ENCODE measurements around the gene ATP2B3. TPM values are rescaled to one million over a fixed set of nuclear protein-coding genes. Genes with fewer than 3 reads are reported as not detected.

Gene ATP2B3
- polyA plus RNA-seq, 1 donor from 2014 or later, result 5.3 TPM

- Histone ChIP-seq H3K27me3 (ENCODE audit: insufficient read depth, low read depth, low read length) (no peaks in the 10 kb centered on the region), H3K36me3 (ENCODE audit: insufficient read depth, low read length) (no peaks in the 10 kb centered on the region), H3K4me2 (ENCODE audit: low read length) (no peak overlapping the region), H3K79me2 (replicated peaks; ENCODE audit: insufficient read depth, low read length) (no peaks in the 10 kb centered on the region), H4K20me1 (ENCODE audit: insufficient read depth) (no peaks in the 10 kb centered on the region), H3K27ac (ENCODE audit: low read length) (no peak overlapping the region), H2AFZ (ENCODE audit: low read depth, low read length) (no peak overlapping the region), H3K9me2 (ENCODE audit: insufficient read depth, low read length) (no peaks in the 10 kb centered on the region), H3F3A (ENCODE audit: insufficient read depth, low read length, poor library complexity, severe bottlenecking) (no peaks in the 10 kb centered on the region), H3K9ac (ENCODE audit: low read length) (no peak overlapping the region), H3K9me3 (ENCODE audit: low read length) (no peaks in the 10 kb centered on the region), H3K4me3 (ENCODE audit: low read length) (no peak overlapping the region)
- TF ChIP-seq MXI1 (conservative IDR thresholded peaks at IDR 0.05; ENCODE audit: poor library complexity, severe bottlenecking), result no peak
- no peak for TF ChIP-seq EZH2 (IDR thresholded peaks at IDR 0.05; ENCODE audit: borderline replicate concordance, insufficient read depth, low read length, poor library complexity, severe bottlenecking)
- no peak for TF ChIP-seq RAD21 (conservative IDR thresholded peaks at IDR 0.05)
- TF ChIP-seq POLR2AphosphoS5 (IDR thresholded peaks at IDR 0.05), result no peak
- TF ChIP-seq REST (IDR thresholded peaks at IDR 0.05; ENCODE audit: borderline replicate concordance), result no peak
- no peak for TF ChIP-seq EP300 (conservative IDR thresholded peaks at IDR 0.05; ENCODE audit: poor library complexity, severe bottlenecking)
- TF ChIP-seq, protein P1, sequence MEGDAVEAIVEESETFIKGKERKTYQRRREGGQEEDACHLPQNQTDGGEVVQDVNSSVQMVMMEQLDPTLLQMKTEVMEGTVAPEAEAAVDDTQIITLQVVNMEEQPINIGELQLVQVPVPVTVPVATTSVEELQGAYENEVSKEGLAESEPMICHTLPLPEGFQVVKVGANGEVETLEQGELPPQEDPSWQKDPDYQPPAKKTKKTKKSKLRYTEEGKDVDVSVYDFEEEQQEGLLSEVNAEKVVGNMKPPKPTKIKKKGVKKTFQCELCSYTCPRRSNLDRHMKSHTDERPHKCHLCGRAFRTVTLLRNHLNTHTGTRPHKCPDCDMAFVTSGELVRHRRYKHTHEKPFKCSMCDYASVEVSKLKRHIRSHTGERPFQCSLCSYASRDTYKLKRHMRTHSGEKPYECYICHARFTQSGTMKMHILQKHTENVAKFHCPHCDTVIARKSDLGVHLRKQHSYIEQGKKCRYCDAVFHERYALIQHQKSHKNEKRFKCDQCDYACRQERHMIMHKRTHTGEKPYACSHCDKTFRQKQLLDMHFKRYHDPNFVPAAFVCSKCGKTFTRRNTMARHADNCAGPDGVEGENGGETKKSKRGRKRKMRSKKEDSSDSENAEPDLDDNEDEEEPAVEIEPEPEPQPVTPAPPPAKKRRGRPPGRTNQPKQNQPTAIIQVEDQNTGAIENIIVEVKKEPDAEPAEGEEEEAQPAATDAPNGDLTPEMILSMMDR (IDR thresholded peaks at IDR 0.05; ENCODE audit: poor library complexity, severe bottlenecking), result no peak
- TF ChIP-seq SMC3 (conservative IDR thresholded peaks at IDR 0.05; ENCODE audit: poor library complexity), result no peak
- no peak for TF ChIP-seq TAF1 (IDR thresholded peaks at IDR 0.05; ENCODE audit: low read depth)
Measured at GRCh38 chrX:153527208-153527607, 9.8 kb downstream of the ATP2B3 start.

GRCh38 chrX:153530411-153531129 lies 13.1 kb downstream of the ATP2B3 start:
- Histone ChIP-seq H3K27ac (ENCODE audit: low read length) (no peak overlapping the region), H3F3A (ENCODE audit: insufficient read depth, low read length, poor library complexity, severe bottlenecking) (no peaks in the 10 kb centered on the region), H3K9me2 (ENCODE audit: insufficient read depth, low read length) (no peaks in the 10 kb centered on the region), H3K27me3 (ENCODE audit: insufficient read depth, low read depth, low read length) (no peaks in the 10 kb centered on the region), H3K9me3 (ENCODE audit: low read length) (no peaks in the 10 kb centered on the region), H4K20me1 (ENCODE audit: insufficient read depth) (no peaks in the 10 kb centered on the region), H3K4me3 (ENCODE audit: low read length) (no peak overlapping the region), H2AFZ (ENCODE audit: low read depth, low read length) (no peak overlapping the region), H3K4me2 (ENCODE audit: low read length) (no peak overlapping the region), H3K79me2 (replicated peaks; ENCODE audit: insufficient read depth, low read length) (no peaks in the 10 kb centered on the region), H3K36me3 (ENCODE audit: insufficient read depth, low read length) (no peaks in the 10 kb centered on the region), H3K9ac (ENCODE audit: low read length) (peak overlapping the region; percentile 31)
- TF ChIP-seq REST (IDR thresholded peaks at IDR 0.05; ENCODE audit: borderline replicate concordance) (no peak), EZH2 (IDR thresholded peaks at IDR 0.05; ENCODE audit: borderline replicate concordance, insufficient read depth, low read length, poor library complexity, severe bottlenecking) (no peak)

Measured in neural cell (in vitro differentiated cells).